K562 (cell line): ENCODE measurements around the gene RNLS. TPM values are rescaled to one million over a fixed set of nuclear protein-coding genes. Genes with fewer than 3 reads are reported as not detected.

Experiments
- ATAC-seq: fragments of 200-7000 bp; cut with Tn5 transposase; 3 replicates; pipeline ENCODE4 v1.9.1; 2020; ENCODE audit warnings: moderate library complexity
- BruUV-seq: library from RNA; stranded (reverse); fragments of 400-500 nt; replicated peaks from 2 replicates; lab custom pipeline; 2021; lab: Mats Ljungman, UMichigan
- CTCF ChIA-PET: fragments of 300-600 bp; formaldehyde crosslinking; extraction: SDS; loops from one replicate; lab custom pipeline; 2021; ENCODE audit warnings: low intra/inter-chr PET ratio; lab: Yijun Ruan, JAX
- POLR2A ChIA-PET: fragments of 300-600, 350-650 bp; sonication (Branson Sonifier 250); formaldehyde crosslinking; extraction: SDS; loops from one replicate; lab custom pipeline; 2021; ENCODE audit warnings: antibody characterized with exemption, inconsistent platforms; lab: Yijun Ruan, JAX
- DNase-seq, 4 experiments: peaks; one replicate each; pipeline versions ENCODE4 v3.0.0 to v3.0.0-alpha.2; 2011 to 2018; ENCODE audit warnings: low spot score in 3 of 4, mixed read lengths in 3 of 4; ENCODE audit errors: extremely low read depth in 1 of 4
- FAIRE-seq: peaks from 2 replicates; lab custom pipeline; 2011; peaks lifted over from hg19 to GRCh38; lab: Jason Lieb, UNC
- H2AFZ ChIP-seq: 2 replicates; pipeline ENCODE4 v1.6.0; 2011; ENCODE audit warnings: low read depth, low read length, control low read depth, inconsistent platforms
- H3K27ac ChIP-seq: fragments of 200-600 bp; 3 replicates; pipeline ENCODE4 v1.8.0; 2011; ENCODE audit warnings: low read depth, mild to moderate bottlenecking, control low read depth, inconsistent platforms, low read length, moderate library complexity, mixed read lengths; ENCODE audit errors: extremely low read depth
- H3K27me3 ChIP-seq, 2 experiments: fragments of 300-600 bp in 1 of 2; 2 replicates in 1 of 2; 3 replicates in 1 of 2; pipeline versions ENCODE4 v1.6.0 to v1.8.0; 2011; ENCODE audit warnings: inconsistent platforms in 2 of 2, low read length in 2 of 2, mild to moderate bottlenecking in 1 of 2, mixed read lengths in 1 of 2, moderate library complexity in 1 of 2; ENCODE audit not compliant: control insufficient read depth in 2 of 2, insufficient read depth in 2 of 2
- H3K36me3 ChIP-seq: fragments of 300-600 bp; 3 replicates; pipeline ENCODE4 v1.8.0; 2011; ENCODE audit warnings: mild to moderate bottlenecking, low read length, inconsistent platforms; ENCODE audit not compliant: control insufficient read depth, insufficient read depth
- H3K4me1 ChIP-seq, 2 experiments: fragments of 200-600 bp in 1 of 2; replicated peaks in 1 of 2; 2 replicates in 1 of 2; 3 replicates in 1 of 2; pipeline versions ENCODE4 v1.5.1 to v1.8.0; 2011; ENCODE audit warnings: inconsistent platforms in 2 of 2, low read length in 2 of 2, mild to moderate bottlenecking in 1 of 2, mixed read lengths in 1 of 2, moderate library complexity in 1 of 2; ENCODE audit not compliant: control insufficient read depth in 2 of 2, insufficient read depth in 2 of 2
- H3K4me2 ChIP-seq: 2 replicates; pipeline ENCODE4 v1.6.1; 2011; ENCODE audit warnings: low read length, control low read depth, inconsistent platforms, mixed read lengths; ENCODE audit not compliant: insufficient read depth
- H3K4me3 ChIP-seq: fragments of 200-600 bp; sonication (generic), shearing (Covaris generic); 2 replicates; pipeline ENCODE4 v1.5.1; 2016; ENCODE audit warnings: control low read depth, inconsistent platforms
- H3K79me2 ChIP-seq: fragments of 200-600 bp; 3 replicates; pipeline ENCODE4 v1.8.0; 2011; ENCODE audit warnings: low read length, inconsistent platforms; ENCODE audit not compliant: control insufficient read depth, insufficient read depth
- H3K9ac ChIP-seq, 2 experiments: 2 replicates each; pipeline versions ENCODE4 v1.6.0 to v1.6.1; 2011; ENCODE audit warnings: low read depth in 2 of 2, low read length in 2 of 2, control low read depth in 1 of 2, inconsistent platforms in 1 of 2, mild to moderate bottlenecking in 1 of 2, mixed read lengths in 1 of 2; ENCODE audit not compliant: insufficient read depth in 1 of 2
- H3K9me1 ChIP-seq: one replicate; pipeline ENCODE4 v1.6.0; 2011; ENCODE audit warnings: inconsistent platforms, mild to moderate bottlenecking, low read length, moderate library complexity; ENCODE audit not compliant: control insufficient read depth, insufficient read depth
- H3K9me3 ChIP-seq: replicated peaks from 2 replicates; pipeline ENCODE4 v1.5.1; 2011; ENCODE audit warnings: low read depth, low read length, inconsistent platforms; ENCODE audit not compliant: control insufficient read depth, insufficient read depth
- H4K20me1 ChIP-seq: replicated peaks from 2 replicates; pipeline ENCODE4 v1.6.1; 2011; ENCODE audit warnings: low read length, inconsistent platforms, mixed read lengths; ENCODE audit not compliant: control insufficient read depth, insufficient read depth
- CXXC5 ChIP-seq: fragments of 250-450 bp; sonication (Bioruptor Pico); IDR thresholded peaks from 2 replicates; pipeline ENCODE4 v1.8.0; 2022; ENCODE audit warnings: inconsistent platforms, mild to moderate bottlenecking, moderate library complexity
- ELF4 ChIP-seq: fragments of 450-650 bp; formaldehyde crosslinking; IDR thresholded peaks from 2 replicates; pipeline ENCODE4 v1.4.0; 2022; ENCODE audit warnings: missing genetic modification characterization
- GTF3C2 ChIP-seq: IDR thresholded peaks from 3 replicates; pipeline ENCODE4 v1.6.1; 2011; ENCODE audit warnings: borderline replicate concordance, mild to moderate bottlenecking, moderate library complexity; ENCODE audit not compliant: insufficient read length; ENCODE audit errors: extremely low read depth
- MIER1 ChIP-seq: fragments of 450-650 bp; IDR thresholded peaks from 2 replicates; pipeline ENCODE4 v1.6.1; 2016; ENCODE audit warnings: antibody characterized with exemption, mild to moderate bottlenecking, low read depth
- MLLT1 ChIP-seq, 2 experiments: fragments of 450-650 bp; IDR thresholded peaks; 2 replicates each; pipeline ENCODE4 v1.6.1; 2016
- POLR3G ChIP-seq: IDR thresholded peaks from 2 replicates; pipeline ENCODE4 v1.6.1; 2011; ENCODE audit not compliant: insufficient read length, insufficient replicate concordance; ENCODE audit errors: extremely low read depth
- RFX1 ChIP-seq: fragments of 450-650 bp; IDR thresholded peaks from 2 replicates; pipeline ENCODE4 v1.6.1; 2016; ENCODE audit warnings: mild to moderate bottlenecking, moderate library complexity
- SRSF3 ChIP-seq: fragments of 200-400 bp; formaldehyde crosslinking; IDR thresholded peaks from 2 replicates; pipeline ENCODE4 v1.6.1; 2016; ENCODE audit warnings: mild to moderate bottlenecking, low read length, moderate library complexity; ENCODE audit not compliant: insufficient read depth
- ZNF274 ChIP-seq: IDR thresholded peaks from 2 replicates; pipeline ENCODE4 v1.6.1; 2011; ENCODE audit warnings: low read depth, mild to moderate bottlenecking, low read length, moderate library complexity, borderline replicate concordance
- ZNF507 ChIP-seq: conservative IDR thresholded peaks from 2 replicates; pipeline ENCODE4 v1.6.1; 2017; ENCODE audit warnings: missing genetic modification characterization, missing compliant biosample characterization
- ZNF584 ChIP-seq: fragments of 200-800 bp; sonication (Bioruptor generic); IDR thresholded peaks from 2 replicates; pipeline ENCODE4 v1.6.1; 2016; ENCODE audit warnings: low read depth, mild to moderate bottlenecking, missing genetic modification characterization, missing compliant biosample characterization
- WGBS: fragments of 100-300 bp; shearing (Covaris generic); methylation state at CpG from one replicate; pipeline ENCODE4 v1.1.6; 2016; ENCODE audit warnings: low coverage, mixed read lengths; ENCODE audit not compliant: insufficient coverage; ENCODE audit errors: missing lambda C conversion rate; 5-methylcytosine and 5-hydroxymethylcytosine counted together
- in situ Hi-C: fragments of 300-500 bp; cut with MboI; formaldehyde crosslinking; loops from 4 replicates; pipeline ENCODE4 v1.15.0; 2018; ENCODE audit warnings: inconsistent platforms, mixed read lengths
- intact Hi-C: fragments of 100-400 bp; cut with micrococcal nuclease; formaldehyde crosslinking; loops from 2 replicates; pipeline ENCODE4 v1.14.2; 2022
- polyA plus RNA-seq, 8 experiments: library from polyadenylated mRNA; depleted of rRNA in 4 of 8; stranded (reverse) in 5 of 8; unstranded in 3 of 8; fragments of >200 nt; fragmentation: Nextera tagmentation in 2 of 8; fragmentation: Illumina TruSeq in 1 of 8; extraction: Ambion mirVana in 2 of 8; extraction: Trizol in 1 of 8; gene quantifications; 2 replicates each; pipeline versions ENCODE4 v1.2.1 to v1.2.3, GENCODE V29; 2011 to 2014; ENCODE audit warnings: inconsistent platforms in 1 of 8, missing spikeins in 1 of 8
- total RNA-seq, 7 experiments: library from RNA; depleted of rRNA in 6 of 7; stranded (reverse); fragments of >200 nt in 6 of 7; fragmentation: Illumina TruSeq in 2 of 7; extraction: Trizol in 2 of 7; gene quantifications; 2 replicates each; pipeline versions ENCODE4 v1.2.1 to v1.2.3, GENCODE V29; 2011 to 2021; ENCODE audit warnings: low replicate concordance in 1 of 7

Gene RNLS
- total and polyA plus RNA-seq, 9 of the 15 experiments (the other 6 are each of a cell fraction or from before 2014, with no cell fraction given), result 0.14 to 0.72 (median 0.41) TPM; not detected in 3

- Histone ChIP-seq H3K79me2 (no peaks in the 10 kb centered on the region), H3K9me1 (no peaks in the 10 kb centered on the region), H2AFZ (no peak overlapping the region), H3K27ac (no peak overlapping the region), H3K4me2 (no peak overlapping the region), H3K27me3 (no peaks in the 10 kb centered on the region), H3K4me1 (no peaks in the 10 kb centered on the region), H3K9me3 (no peaks in the 10 kb centered on the region), H4K20me1 (no peaks in the 10 kb centered on the region), H3K36me3 (no peaks in the 10 kb centered on the region), H3K9ac (no peak overlapping the region), H3K4me3 (no peak overlapping the region)
- FAIRE-seq (no peak), ATAC-seq (no peak), DNase-seq (no peak)
- WGBS, result 0% methylated on average over 1 of the region's 1 CpG
- in situ Hi-C loops, result no loop called here
- TF ChIP-seq MIER1 (no peak), ZNF274 (no peak), MLLT1 (IDR thresholded peaks at IDR 0.05) (no peak), GTF3C2 (no peak), SRSF3 (no peak), ELF4 (CRISPR knock-in tag) (no peak), ZNF584 (CRISPR knock-in tag) (no peak), CXXC5 (CRISPR knock-in tag) (no peak), POLR3G (no peak), RFX1 (no peak), ZNF507 (no peak)
- ChIA-PET POLR2A (no interaction called here), CTCF (no interaction called here)
- intact Hi-C loops, result no loop called here
- no TSS peak for BruUV-seq
These were observed 75.7 kb downstream of the RNLS start for GRCh38 chr10:88507404-88507803.
